Loucy (cell line): Measurements from ENCODE around the gene SEC14L1.
A peak's percentile ranks its signal among the peaks of the same experiment; 100 is the strongest.

Experiments
- H2AFZ ChIP-seq: fragments of 200-600 bp; sonication (generic); 2 replicates; pipeline ENCODE4 v1.6.0; 2016; ENCODE audit warnings: antibody characterized with exemption, mild to moderate bottlenecking, low read length, moderate library complexity
- H3F3A ChIP-seq: fragments of 200-600 bp; 2 replicates; pipeline ENCODE4 v1.6.0; 2016; ENCODE audit warnings: antibody characterized with exemption, low read depth, mild to moderate bottlenecking
- H3K27me3 ChIP-seq: fragments of 200-600 bp; sonication (generic); 2 replicates; pipeline ENCODE4 v1.6.1; 2014; ENCODE audit warnings: low read length, mild to moderate bottlenecking; ENCODE audit not compliant: insufficient read depth, poor library complexity, severe bottlenecking
- H3K36me3 ChIP-seq: fragments of 200-600 bp; sonication (generic); 2 replicates; pipeline ENCODE4 v1.6.1; 2016; ENCODE audit warnings: low read length; ENCODE audit not compliant: insufficient read depth
- H3K4me1 ChIP-seq: fragments of 200-600 bp; sonication (generic); 2 replicates; pipeline ENCODE4 v1.5.1; 2014; ENCODE audit warnings: low read length, mild to moderate bottlenecking; ENCODE audit not compliant: insufficient read depth, poor library complexity, severe bottlenecking
- H3K4me2 ChIP-seq: fragments of 200-600 bp; sonication (generic); 2 replicates; pipeline ENCODE4 v1.6.0; 2014; ENCODE audit warnings: antibody characterized with exemption, low read length, low read depth, mild to moderate bottlenecking; ENCODE audit not compliant: poor library complexity, severe bottlenecking
- H3K4me3 ChIP-seq: fragments of 200-600 bp; sonication (generic); 2 replicates; pipeline ENCODE4 v1.5.1; 2014; ENCODE audit warnings: low read length, mild to moderate bottlenecking, mixed read lengths; ENCODE audit not compliant: poor library complexity, severe bottlenecking
- H3K79me2 ChIP-seq: fragments of 200-600 bp; sonication (generic); 2 replicates; pipeline ENCODE4 v1.6.1; 2014; ENCODE audit warnings: low read length; ENCODE audit not compliant: insufficient read depth
- H3K9ac ChIP-seq: fragments of 200-600 bp; sonication (generic); 2 replicates; pipeline ENCODE4 v1.6.0; 2014; ENCODE audit warnings: mild to moderate bottlenecking, low read depth, low read length, moderate library complexity; ENCODE audit not compliant: poor library complexity, severe bottlenecking
- H3K9me2 ChIP-seq: fragments of 200-600 bp; sonication (generic); replicated peaks from 2 replicates; pipeline ENCODE4 v1.6.1; 2016; ENCODE audit warnings: low read depth, low read length, mixed read lengths
- H3K9me3 ChIP-seq: fragments of 200-600 bp; sonication (generic); 2 replicates; pipeline ENCODE4 v1.6.1; 2014; ENCODE audit warnings: mild to moderate bottlenecking, antibody characterized with exemption, low read length, low read depth; ENCODE audit not compliant: insufficient read depth
- H4K20me1 ChIP-seq: fragments of 200-600 bp; sonication (generic); 2 replicates; pipeline ENCODE4 v1.6.0; 2014; ENCODE audit warnings: antibody characterized with exemption, low read length, mild to moderate bottlenecking; ENCODE audit not compliant: insufficient read depth, poor library complexity, severe bottlenecking
- EZH2phosphoT487 ChIP-seq: fragments of 200-600 bp; IDR thresholded peaks from 2 replicates; pipeline ENCODE4 v1.6.1; 2018; ENCODE audit warnings: antibody characterized with exemption, mild to moderate bottlenecking, moderate library complexity, borderline replicate concordance
- TF ChIP-seq, protein P1 (sequence below): fragments of 200-600 bp; sonication (generic); conservative IDR thresholded peaks from 2 replicates; pipeline ENCODE4 v1.5.1; 2014; ENCODE audit warnings: mild to moderate bottlenecking, antibody characterized with exemption, low read length

SEC14L1 gene

GRCh38 chr17:77240976-77241375, 100.2 kb downstream of the SEC14L1 start:
- Histone ChIP-seq H3K9me3 (no peaks in the 10 kb centered on the region), H3K79me2 (no peaks in the 10 kb centered on the region), H3F3A (no peaks in the 10 kb centered on the region), H3K4me2 (no peak overlapping the region), H3K27me3 (no peaks in the 10 kb centered on the region), H3K9ac (no peak overlapping the region), H3K4me3 (no peak overlapping the region), H4K20me1 (no peaks in the 10 kb centered on the region), H2AFZ (no peak overlapping the region), H3K9me2 (no peaks in the 10 kb centered on the region), H3K36me3 (no peaks in the 10 kb centered on the region), H3K4me1 (no peaks in the 10 kb centered on the region)
- no peak for TF ChIP-seq EZH2phosphoT487
- TF ChIP-seq, protein P1, sequence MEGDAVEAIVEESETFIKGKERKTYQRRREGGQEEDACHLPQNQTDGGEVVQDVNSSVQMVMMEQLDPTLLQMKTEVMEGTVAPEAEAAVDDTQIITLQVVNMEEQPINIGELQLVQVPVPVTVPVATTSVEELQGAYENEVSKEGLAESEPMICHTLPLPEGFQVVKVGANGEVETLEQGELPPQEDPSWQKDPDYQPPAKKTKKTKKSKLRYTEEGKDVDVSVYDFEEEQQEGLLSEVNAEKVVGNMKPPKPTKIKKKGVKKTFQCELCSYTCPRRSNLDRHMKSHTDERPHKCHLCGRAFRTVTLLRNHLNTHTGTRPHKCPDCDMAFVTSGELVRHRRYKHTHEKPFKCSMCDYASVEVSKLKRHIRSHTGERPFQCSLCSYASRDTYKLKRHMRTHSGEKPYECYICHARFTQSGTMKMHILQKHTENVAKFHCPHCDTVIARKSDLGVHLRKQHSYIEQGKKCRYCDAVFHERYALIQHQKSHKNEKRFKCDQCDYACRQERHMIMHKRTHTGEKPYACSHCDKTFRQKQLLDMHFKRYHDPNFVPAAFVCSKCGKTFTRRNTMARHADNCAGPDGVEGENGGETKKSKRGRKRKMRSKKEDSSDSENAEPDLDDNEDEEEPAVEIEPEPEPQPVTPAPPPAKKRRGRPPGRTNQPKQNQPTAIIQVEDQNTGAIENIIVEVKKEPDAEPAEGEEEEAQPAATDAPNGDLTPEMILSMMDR: no peak

- Histone ChIP-seq H3K27me3 (no peaks in the 10 kb centered on the region), H4K20me1 (no peaks in the 10 kb centered on the region), H3K4me1 (peaks cover 3% of the 10 kb centered on the region), H3K9ac (no peak overlapping the region), H3K79me2 (no peaks in the 10 kb centered on the region), H3K36me3 (no peaks in the 10 kb centered on the region), H3K4me2 (no peak overlapping the region), H3K4me3 (no peak overlapping the region), H3K9me2 (no peaks in the 10 kb centered on the region), H3K9me3 (no peaks in the 10 kb centered on the region), H2AFZ (no peak overlapping the region), H3F3A (no peaks in the 10 kb centered on the region)
- TF ChIP-seq, protein P1: peak; percentile 39; the same call in 1 of the 2 replicates
- TF ChIP-seq EZH2phosphoT487: no peak
These were observed 101.5 kb downstream of the SEC14L1 start for GRCh38 chr17:77242118-77242851.

- H3K4me1 ChIP-seq: peaks cover 3% of the 10 kb centered on the region
- no peaks in the 10 kb centered on the region for H3K27me3 ChIP-seq
- no peak overlapping the region for H3K4me3 ChIP-seq
- no peaks in the 10 kb centered on the region for H3K9me2 ChIP-seq
- H3K4me2 ChIP-seq: no peak overlapping the region
- no peaks in the 10 kb centered on the region for H3F3A ChIP-seq
- no peaks in the 10 kb centered on the region for H3K9me3 ChIP-seq
- no peaks in the 10 kb centered on the region for H3K79me2 ChIP-seq
- H3K36me3 ChIP-seq: no peaks in the 10 kb centered on the region
- no peak overlapping the region for H3K9ac ChIP-seq
- no peak overlapping the region for H2AFZ ChIP-seq
- H4K20me1 ChIP-seq: no peaks in the 10 kb centered on the region
- TF ChIP-seq, protein P1: no peak
- no peak for TF ChIP-seq EZH2phosphoT487
These were observed 104.6 kb downstream of the SEC14L1 start for GRCh38 chr17:77245162-77245926.
